Measurements from ENCODE around the gene DNM1.

DNA sequence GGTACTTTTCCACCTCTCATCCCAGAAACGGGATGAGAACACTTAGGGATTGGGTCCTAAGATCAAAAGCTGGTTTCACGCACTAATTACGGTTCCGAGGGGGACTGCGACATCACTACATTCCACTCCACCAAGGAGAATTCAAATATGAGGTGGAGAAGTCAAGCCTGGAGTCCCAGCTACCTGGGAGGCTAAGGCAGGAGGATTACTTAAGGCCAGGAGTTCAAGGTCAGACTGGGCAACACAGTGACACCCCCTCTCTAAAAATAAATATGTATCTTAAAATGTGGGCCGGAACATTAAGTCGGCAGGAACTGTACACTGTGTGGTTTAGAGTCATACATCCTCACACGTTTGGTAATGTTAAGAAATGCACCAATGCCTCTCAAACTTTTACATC lies 71.1 kb downstream of the DNM1 start:
- TF ChIP-seq, protein P1, sequence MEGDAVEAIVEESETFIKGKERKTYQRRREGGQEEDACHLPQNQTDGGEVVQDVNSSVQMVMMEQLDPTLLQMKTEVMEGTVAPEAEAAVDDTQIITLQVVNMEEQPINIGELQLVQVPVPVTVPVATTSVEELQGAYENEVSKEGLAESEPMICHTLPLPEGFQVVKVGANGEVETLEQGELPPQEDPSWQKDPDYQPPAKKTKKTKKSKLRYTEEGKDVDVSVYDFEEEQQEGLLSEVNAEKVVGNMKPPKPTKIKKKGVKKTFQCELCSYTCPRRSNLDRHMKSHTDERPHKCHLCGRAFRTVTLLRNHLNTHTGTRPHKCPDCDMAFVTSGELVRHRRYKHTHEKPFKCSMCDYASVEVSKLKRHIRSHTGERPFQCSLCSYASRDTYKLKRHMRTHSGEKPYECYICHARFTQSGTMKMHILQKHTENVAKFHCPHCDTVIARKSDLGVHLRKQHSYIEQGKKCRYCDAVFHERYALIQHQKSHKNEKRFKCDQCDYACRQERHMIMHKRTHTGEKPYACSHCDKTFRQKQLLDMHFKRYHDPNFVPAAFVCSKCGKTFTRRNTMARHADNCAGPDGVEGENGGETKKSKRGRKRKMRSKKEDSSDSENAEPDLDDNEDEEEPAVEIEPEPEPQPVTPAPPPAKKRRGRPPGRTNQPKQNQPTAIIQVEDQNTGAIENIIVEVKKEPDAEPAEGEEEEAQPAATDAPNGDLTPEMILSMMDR (conservative IDR thresholded peaks at IDR 0.05; ENCODE audit: low read length) = no peak
- TF ChIP-seq EZH2phosphoT487 (IDR thresholded peaks at IDR 0.05; ENCODE audit: borderline replicate concordance, low read depth, low read length) = no peak
